ENCODE results near the gene GPC5. TPM values are rescaled to one million over a fixed set of nuclear protein-coding genes. Genes with fewer than 3 reads are reported as not detected.

Gene GPC5
- total RNA-seq, 1 donor: not detected

DNA sequence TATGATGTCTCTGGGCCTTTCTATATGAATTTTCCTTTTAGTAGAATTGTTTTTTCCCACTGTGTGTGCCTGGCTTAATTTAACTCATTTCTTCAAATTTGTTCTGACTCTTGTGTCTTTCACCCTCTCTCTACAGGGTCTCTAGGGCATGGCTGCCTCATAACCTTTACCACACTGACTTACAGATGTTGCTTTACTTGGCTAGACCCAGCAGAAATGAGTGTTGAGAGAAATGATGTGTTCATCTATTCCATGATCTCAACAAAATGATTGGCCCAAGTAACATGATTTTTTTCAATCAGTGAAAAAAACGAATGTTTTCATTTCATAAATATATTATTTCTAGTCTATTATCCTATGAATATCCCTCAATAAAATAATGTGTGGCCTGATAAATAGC lies 195.0 kb downstream of the GPC5 start:
- no peak for DNase-seq (ENCODE audit: low read depth)
- H3K4me3 ChIP-seq (ENCODE audit: low read depth, low read length): no peak overlapping the region
- TF ChIP-seq, protein P1, sequence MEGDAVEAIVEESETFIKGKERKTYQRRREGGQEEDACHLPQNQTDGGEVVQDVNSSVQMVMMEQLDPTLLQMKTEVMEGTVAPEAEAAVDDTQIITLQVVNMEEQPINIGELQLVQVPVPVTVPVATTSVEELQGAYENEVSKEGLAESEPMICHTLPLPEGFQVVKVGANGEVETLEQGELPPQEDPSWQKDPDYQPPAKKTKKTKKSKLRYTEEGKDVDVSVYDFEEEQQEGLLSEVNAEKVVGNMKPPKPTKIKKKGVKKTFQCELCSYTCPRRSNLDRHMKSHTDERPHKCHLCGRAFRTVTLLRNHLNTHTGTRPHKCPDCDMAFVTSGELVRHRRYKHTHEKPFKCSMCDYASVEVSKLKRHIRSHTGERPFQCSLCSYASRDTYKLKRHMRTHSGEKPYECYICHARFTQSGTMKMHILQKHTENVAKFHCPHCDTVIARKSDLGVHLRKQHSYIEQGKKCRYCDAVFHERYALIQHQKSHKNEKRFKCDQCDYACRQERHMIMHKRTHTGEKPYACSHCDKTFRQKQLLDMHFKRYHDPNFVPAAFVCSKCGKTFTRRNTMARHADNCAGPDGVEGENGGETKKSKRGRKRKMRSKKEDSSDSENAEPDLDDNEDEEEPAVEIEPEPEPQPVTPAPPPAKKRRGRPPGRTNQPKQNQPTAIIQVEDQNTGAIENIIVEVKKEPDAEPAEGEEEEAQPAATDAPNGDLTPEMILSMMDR (IDR thresholded peaks at IDR 0.05; ENCODE audit: insufficient read depth, low read depth, low read length): no peak

DNA sequence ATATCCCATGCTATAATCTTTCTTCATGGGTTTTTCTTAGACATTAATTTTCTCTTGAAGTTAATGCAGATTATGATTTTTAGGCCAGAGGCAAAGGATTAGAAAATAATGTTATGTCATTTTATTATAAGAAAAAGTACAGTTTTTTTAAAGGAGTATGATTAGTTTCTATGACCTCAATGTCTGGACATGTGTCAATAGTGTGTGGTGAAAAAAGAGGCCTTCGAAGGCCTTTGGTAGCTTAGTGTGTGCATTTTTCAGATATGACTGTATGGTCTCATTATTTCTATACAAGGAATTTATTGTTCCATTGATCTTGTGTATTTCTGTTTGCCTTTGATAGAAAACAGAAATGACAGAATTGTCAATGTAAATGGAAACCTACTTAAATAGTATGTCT lies 195.6 kb downstream of the GPC5 start:
- TF ChIP-seq, protein P1 (IDR thresholded peaks at IDR 0.05; ENCODE audit: insufficient read depth, low read depth, low read length): no peak
- H3K4me3 ChIP-seq (ENCODE audit: low read depth, low read length): no peak overlapping the region
- DNase-seq (ENCODE audit: low read depth): no peak

DNA sequence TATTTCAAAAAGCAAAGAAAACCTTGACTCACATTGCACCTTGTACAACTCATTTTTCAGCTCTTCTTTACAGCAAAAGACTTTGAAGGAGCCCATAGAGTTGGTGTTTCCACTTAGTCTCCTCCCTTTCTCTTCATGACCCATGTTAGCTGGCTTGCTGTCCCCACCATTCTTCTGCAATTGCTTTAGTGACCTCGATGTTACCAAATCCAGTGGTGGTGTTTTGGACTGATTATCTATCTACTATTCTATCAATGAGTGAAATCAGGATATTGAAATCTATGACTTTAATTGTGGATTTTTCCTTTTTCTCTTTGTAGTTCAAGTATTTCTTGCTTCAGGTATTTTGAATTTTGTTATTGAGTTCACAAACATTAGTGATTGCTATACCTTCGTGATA lies 197.3 kb downstream of the GPC5 start:
- TF ChIP-seq, protein P1 (IDR thresholded peaks at IDR 0.05; ENCODE audit: insufficient read depth, low read depth, low read length): no peak
- H3K4me3 ChIP-seq (ENCODE audit: low read depth, low read length): no peak overlapping the region
- no peak for DNase-seq (ENCODE audit: low read depth)

DNA sequence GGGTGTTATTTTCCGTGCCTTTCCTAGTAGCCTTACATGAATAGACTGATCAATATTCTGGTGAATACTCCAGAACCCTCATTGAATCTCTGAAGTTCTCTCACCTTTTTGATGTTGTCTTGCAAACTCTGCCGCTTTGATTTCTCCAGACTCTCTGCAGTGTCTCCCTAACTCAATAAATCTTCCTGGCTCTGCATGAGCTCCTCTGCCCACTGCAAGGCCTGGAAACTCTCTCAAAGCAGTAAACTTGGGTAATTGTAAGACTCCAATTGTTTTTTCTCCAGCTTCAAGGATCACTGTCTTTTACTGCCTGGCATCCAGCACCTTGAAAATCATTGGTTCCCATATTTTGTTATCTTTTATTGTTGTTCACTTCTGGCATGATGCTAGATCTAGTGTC lies 198.4 kb downstream of the GPC5 start:
- DNase-seq (ENCODE audit: low read depth): no peak
- no peak overlapping the region for H3K4me3 ChIP-seq (ENCODE audit: low read depth, low read length)
- TF ChIP-seq, protein P1 (IDR thresholded peaks at IDR 0.05; ENCODE audit: insufficient read depth, low read depth, low read length): no peak

DNA sequence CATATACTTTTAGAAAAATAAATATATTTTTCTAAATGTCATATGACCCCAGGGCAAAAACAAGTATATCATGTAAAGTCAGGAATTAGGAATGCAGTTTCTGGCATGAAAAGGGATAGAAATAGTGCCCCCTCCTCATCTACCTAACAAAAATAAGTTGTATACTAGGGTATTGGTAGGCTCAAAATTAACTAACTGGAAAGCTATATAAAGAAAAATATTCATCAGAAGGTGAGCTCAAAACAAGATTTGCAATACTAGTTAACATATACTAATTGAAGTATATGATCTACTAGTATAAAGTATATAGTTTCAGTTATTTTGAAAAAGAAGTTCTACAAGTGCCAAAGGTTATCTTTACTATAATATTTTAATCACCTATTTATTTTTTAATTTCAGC lies 200.2 kb downstream of the GPC5 start:
- TF ChIP-seq, protein P1 (IDR thresholded peaks at IDR 0.05; ENCODE audit: insufficient read depth, low read depth, low read length): no peak
- no peak overlapping the region for H3K4me3 ChIP-seq (ENCODE audit: low read depth, low read length)
- no peak for DNase-seq (ENCODE audit: low read depth)

DNA sequence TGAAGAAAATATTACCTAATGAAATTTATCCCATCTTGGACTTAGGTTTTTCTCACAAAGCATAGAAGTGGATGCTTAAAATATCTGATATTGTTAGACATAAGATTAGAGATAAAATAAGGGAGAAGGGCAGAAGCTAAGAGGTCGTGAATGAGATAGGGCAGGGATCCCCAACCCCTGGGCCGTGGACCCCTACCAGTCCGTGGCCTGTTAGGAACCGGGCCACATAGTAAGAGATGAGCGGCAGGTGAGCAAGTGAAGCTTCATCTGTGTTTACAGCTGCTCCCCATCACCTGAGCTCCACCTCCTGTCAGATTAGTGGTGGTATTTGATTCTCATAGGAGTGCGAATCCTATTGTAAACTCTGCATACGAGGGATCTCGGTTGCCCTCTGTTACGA lies 202.9 kb downstream of the GPC5 start:
- DNase-seq (ENCODE audit: low read depth): no peak
- H3K4me3 ChIP-seq (ENCODE audit: low read depth, low read length): no peak overlapping the region
- TF ChIP-seq, protein P1 (IDR thresholded peaks at IDR 0.05; ENCODE audit: insufficient read depth, low read depth, low read length): no peak

DNA sequence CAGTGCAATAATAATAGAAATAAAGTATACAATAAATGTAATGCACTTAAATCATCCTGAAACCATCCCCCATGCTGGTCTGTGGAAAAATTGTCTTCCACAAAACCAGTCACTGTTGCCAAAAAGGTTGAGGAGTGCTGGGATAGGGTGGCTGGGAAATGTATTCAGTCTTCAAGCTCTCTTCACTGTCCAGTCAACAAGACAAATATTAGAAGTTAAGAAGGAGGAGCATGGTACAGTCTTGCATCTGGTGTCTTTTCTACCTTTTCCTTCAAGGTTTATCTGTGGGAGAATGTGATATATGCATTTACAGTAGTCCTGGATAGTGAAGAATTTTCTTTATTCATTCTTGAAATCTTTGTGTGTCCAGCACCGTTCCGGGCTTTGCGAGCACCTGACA lies 203.4 kb downstream of the GPC5 start:
- TF ChIP-seq, protein P1 (IDR thresholded peaks at IDR 0.05; ENCODE audit: insufficient read depth, low read depth, low read length): no peak
- no peak for DNase-seq (ENCODE audit: low read depth)
- no peak overlapping the region for H3K4me3 ChIP-seq (ENCODE audit: low read depth, low read length)
